K562 (cell line): ENCODE results near the gene SSU72. TPM values are rescaled to one million over a fixed set of nuclear protein-coding genes. Genes with fewer than 3 reads are reported as not detected.

ENCODE experiments used
- BMI1 ChIP-seq: fragments of 150-350 bp; IDR thresholded peaks from 2 replicates; pipeline ENCODE4 v1.6.1; 2014; ENCODE audit warnings: low read length
- CCNT2 ChIP-seq: IDR thresholded peaks from 2 replicates; pipeline ENCODE4 v1.6.1; 2011; ENCODE audit warnings: borderline replicate concordance, low read depth, mild to moderate bottlenecking, moderate library complexity, mixed read lengths, low read length; ENCODE audit not compliant: insufficient read length; ENCODE audit errors: extremely low read depth
- CHD1 ChIP-seq: fragments of 200-600 bp; sonication (generic); IDR thresholded peaks from one replicate; pipeline ENCODE4 v1.6.1; 2012; ENCODE audit warnings: mild to moderate bottlenecking, moderate library complexity, low read length, inconsistent platforms
- FIP1L1 ChIP-seq: fragments of 200-400 bp; formaldehyde crosslinking; IDR thresholded peaks from 2 replicates; pipeline ENCODE4 v1.6.1; 2018; ENCODE audit warnings: mild to moderate bottlenecking, low read depth, low read length; ENCODE audit not compliant: poor library complexity, severe bottlenecking
- FOS ChIP-seq: IDR thresholded peaks from 3 replicates; pipeline ENCODE4 v1.6.1; 2011; ENCODE audit not compliant: insufficient read length; ENCODE audit errors: extremely low read depth
- HEY1 ChIP-seq: fragments of 250-450 bp; sonication (Bioruptor Pico); IDR thresholded peaks from 2 replicates; pipeline ENCODE4 v1.5.0; 2020; ENCODE audit warnings: mild to moderate bottlenecking, moderate library complexity, borderline replicate concordance
- HMGN3 ChIP-seq: IDR thresholded peaks from 2 replicates; pipeline ENCODE4 v1.6.1; 2011; ENCODE audit warnings: borderline replicate concordance, low read depth, mild to moderate bottlenecking, mixed read lengths, low read length; ENCODE audit not compliant: insufficient read length; ENCODE audit errors: extremely low read depth
- HMGXB4 ChIP-seq: sonication (generic); formaldehyde crosslinking; IDR thresholded peaks from 2 replicates; pipeline ENCODE4 v1.8.1; 2023; ENCODE audit warnings: mild to moderate bottlenecking, missing genetic modification reagents
- MAFG ChIP-seq: fragments of 450-650 bp; conservative IDR thresholded peaks from 2 replicates; pipeline ENCODE4 v1.6.1; 2016; ENCODE audit warnings: missing genetic modification characterization, missing compliant biosample characterization
- MBD2 ChIP-seq: sonication (generic); IDR thresholded peaks from 2 replicates; pipeline ENCODE4 v1.6.1; 2016; ENCODE audit warnings: low read depth, borderline replicate concordance
- NR2F6 ChIP-seq: fragments of 450-650 bp; formaldehyde crosslinking; IDR thresholded peaks from 2 replicates; pipeline ENCODE4 v1.4.0; 2020; ENCODE audit warnings: mild to moderate bottlenecking
- PBX2 ChIP-seq, 2 experiments: IDR thresholded peaks in 1 of 2; conservative IDR thresholded peaks in 1 of 2; 2 replicates each; pipeline ENCODE4 v1.6.1; 2016; ENCODE audit warnings: low read depth in 2 of 2, mild to moderate bottlenecking in 1 of 2, missing compliant biosample characterization in 1 of 2, missing genetic modification characterization in 1 of 2, moderate library complexity in 1 of 2
- SLC30A9 ChIP-seq: fragments of 250-450 bp; sonication (Bioruptor Pico); IDR thresholded peaks from 2 replicates; pipeline ENCODE4 v1.8.0; 2022; ENCODE audit warnings: mild to moderate bottlenecking, moderate library complexity
- TAF7 ChIP-seq: fragments of 450-650 bp; IDR thresholded peaks from 2 replicates; pipeline ENCODE4 v1.6.1; 2016; ENCODE audit warnings: missing genetic modification characterization, missing compliant biosample characterization
- XRCC3 ChIP-seq: fragments of 450-650 bp; IDR thresholded peaks from 2 replicates; pipeline ENCODE4 v1.6.1; 2017; ENCODE audit warnings: mild to moderate bottlenecking, moderate library complexity
- ZNF408 ChIP-seq: fragments of 250-450 bp; sonication (Bioruptor Pico); IDR thresholded peaks from 2 replicates; pipeline ENCODE4 v1.4.0; 2020; ENCODE audit warnings: low read depth, mild to moderate bottlenecking, moderate library complexity
- polyA plus RNA-seq, 8 experiments: library from polyadenylated mRNA; depleted of rRNA in 4 of 8; stranded (reverse) in 5 of 8; unstranded in 3 of 8; fragments of >200 nt; fragmentation: Nextera tagmentation in 2 of 8; fragmentation: Illumina TruSeq in 1 of 8; extraction: Ambion mirVana in 2 of 8; extraction: Trizol in 1 of 8; gene quantifications; 2 replicates each; pipeline versions ENCODE4 v1.2.1 to v1.2.3, GENCODE V29; 2011 to 2014; ENCODE audit warnings: inconsistent platforms in 1 of 8, missing spikeins in 1 of 8
- total RNA-seq, 7 experiments: library from RNA; depleted of rRNA in 6 of 7; stranded (reverse); fragments of >200 nt in 6 of 7; fragmentation: Illumina TruSeq in 2 of 7; extraction: Trizol in 2 of 7; gene quantifications; 2 replicates each; pipeline versions ENCODE4 v1.2.1 to v1.2.3, GENCODE V29; 2011 to 2021; ENCODE audit warnings: low replicate concordance in 1 of 7
- TF ChIP-seq, protein P1 (sequence below): fragments of 150-350 bp; IDR thresholded peaks from 2 replicates; pipeline ENCODE4 v1.6.1; 2014; ENCODE audit warnings: low read depth, mild to moderate bottlenecking, low read length, borderline replicate concordance
- TF ChIP-seq, protein P2 (sequence below): sonication (generic); formaldehyde crosslinking; IDR thresholded peaks from 2 replicates; pipeline ENCODE4 v1.8.0; 2022; ENCODE audit warnings: missing genetic modification reagents, mild to moderate bottlenecking, borderline replicate concordance

The SSU72 gene
- total and polyA plus RNA-seq, 9 of the 15 experiments (the other 6 are each of a cell fraction or from before 2014, with no cell fraction given), result 70.8 to 201 (median 94.6) TPM

DNA sequence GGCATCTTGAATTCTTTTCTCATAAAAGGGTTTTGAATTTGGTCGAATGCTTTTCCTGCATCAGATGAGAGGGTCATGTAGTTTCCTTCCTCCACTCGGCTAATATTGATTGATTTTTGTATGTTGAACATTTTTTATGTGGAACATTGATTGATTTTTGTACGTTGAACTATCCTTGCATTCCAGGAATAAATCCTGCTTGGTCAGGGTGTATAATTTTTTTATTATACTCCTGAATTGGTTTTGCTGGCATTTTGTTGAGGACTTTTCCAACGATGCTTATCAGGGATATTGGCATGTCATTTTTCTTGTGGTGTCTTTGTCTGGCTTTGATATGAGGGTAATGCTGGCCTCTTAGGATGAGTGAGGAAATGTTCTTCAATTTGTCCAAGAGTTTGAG lies 42.7 kb downstream of the SSU72 start (continued):
- TF ChIP-seq, protein P1, sequence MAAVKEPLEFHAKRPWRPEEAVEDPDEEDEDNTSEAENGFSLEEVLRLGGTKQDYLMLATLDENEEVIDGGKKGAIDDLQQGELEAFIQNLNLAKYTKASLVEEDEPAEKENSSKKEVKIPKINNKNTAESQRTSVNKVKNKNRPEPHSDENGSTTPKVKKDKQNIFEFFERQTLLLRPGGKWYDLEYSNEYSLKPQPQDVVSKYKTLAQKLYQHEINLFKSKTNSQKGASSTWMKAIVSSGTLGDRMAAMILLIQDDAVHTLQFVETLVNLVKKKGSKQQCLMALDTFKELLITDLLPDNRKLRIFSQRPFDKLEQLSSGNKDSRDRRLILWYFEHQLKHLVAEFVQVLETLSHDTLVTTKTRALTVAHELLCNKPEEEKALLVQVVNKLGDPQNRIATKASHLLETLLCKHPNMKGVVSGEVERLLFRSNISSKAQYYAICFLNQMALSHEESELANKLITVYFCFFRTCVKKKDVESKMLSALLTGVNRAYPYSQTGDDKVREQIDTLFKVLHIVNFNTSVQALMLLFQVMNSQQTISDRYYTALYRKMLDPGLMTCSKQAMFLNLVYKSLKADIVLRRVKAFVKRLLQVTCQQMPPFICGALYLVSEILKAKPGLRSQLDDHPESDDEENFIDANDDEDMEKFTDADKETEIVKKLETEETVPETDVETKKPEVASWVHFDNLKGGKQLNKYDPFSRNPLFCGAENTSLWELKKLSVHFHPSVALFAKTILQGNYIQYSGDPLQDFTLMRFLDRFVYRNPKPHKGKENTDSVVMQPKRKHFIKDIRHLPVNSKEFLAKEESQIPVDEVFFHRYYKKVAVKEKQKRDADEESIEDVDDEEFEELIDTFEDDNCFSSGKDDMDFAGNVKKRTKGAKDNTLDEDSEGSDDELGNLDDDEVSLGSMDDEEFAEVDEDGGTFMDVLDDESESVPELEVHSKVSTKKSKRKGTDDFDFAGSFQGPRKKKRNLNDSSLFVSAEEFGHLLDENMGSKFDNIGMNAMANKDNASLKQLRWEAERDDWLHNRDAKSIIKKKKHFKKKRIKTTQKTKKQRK, result no peak
- TF ChIP-seq MBD2, result no peak
- TF ChIP-seq TAF7 (tag), result no peak
- TF ChIP-seq PBX2 (CRISPR knock-in tag; IDR thresholded peaks at IDR 0.05; ENCODE audit: low read depth), result no peak
- TF ChIP-seq PBX2 (tag; conservative IDR thresholded peaks at IDR 0.05; ENCODE audit: low read depth), result peak; percentile 43; the same call in 1 of the 2 replicates
- TF ChIP-seq ZNF408 (CRISPR knock-in tag), result no peak
- TF ChIP-seq MAFG, result no peak
- TF ChIP-seq SLC30A9 (CRISPR knock-in tag), result no peak
- no peak for TF ChIP-seq FOS
- TF ChIP-seq BMI1, result no peak
- 0 out of 2 replicates have a peak, but pooled peaks have one; percentile 36 for TF ChIP-seq XRCC3
- TF ChIP-seq HMGN3, result no peak
- TF ChIP-seq, protein P2, sequence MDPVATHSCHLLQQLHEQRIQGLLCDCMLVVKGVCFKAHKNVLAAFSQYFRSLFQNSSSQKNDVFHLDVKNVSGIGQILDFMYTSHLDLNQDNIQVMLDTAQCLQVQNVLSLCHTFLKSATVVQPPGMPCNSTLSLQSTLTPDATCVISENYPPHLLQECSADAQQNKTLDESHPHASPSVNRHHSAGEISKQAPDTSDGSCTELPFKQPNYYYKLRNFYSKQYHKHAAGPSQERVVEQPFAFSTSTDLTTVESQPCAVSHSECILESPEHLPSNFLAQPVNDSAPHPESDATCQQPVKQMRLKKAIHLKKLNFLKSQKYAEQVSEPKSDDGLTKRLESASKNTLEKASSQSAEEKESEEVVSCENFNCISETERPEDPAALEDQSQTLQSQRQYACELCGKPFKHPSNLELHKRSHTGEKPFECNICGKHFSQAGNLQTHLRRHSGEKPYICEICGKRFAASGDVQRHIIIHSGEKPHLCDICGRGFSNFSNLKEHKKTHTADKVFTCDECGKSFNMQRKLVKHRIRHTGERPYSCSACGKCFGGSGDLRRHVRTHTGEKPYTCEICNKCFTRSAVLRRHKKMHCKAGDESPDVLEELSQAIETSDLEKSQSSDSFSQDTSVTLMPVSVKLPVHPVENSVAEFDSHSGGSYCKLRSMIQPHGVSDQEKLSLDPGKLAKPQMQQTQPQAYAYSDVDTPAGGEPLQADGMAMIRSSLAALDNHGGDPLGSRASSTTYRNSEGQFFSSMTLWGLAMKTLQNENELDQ (CRISPR knock-in tag), result no peak
- no peak for TF ChIP-seq FIP1L1
- no peak for TF ChIP-seq HEY1 (CRISPR knock-in tag)
- no peak for TF ChIP-seq HMGXB4 (CRISPR knock-in tag)
- no peak for TF ChIP-seq CCNT2
- TF ChIP-seq CHD1, result no peak
- TF ChIP-seq NR2F6 (CRISPR knock-in tag), result no peak
